COR-L47 (cell line): ENCODE results near the gene TFEC.

Source experiments
- DNase-seq: peaks from one replicate; lab custom pipeline; 2025; lab: John Stamatoyannopoulos, UW

TFEC gene

GRCh38 chr7:115920367-115920766 lies 110.2 kb downstream of the TFEC start:
- no peak for DNase-seq

- no peak for DNase-seq
Observed at GRCh38 chr7:115914951-115915350, 115.6 kb downstream of the TFEC start.

GRCh38 chr7:115911465-115911864 lies 119.1 kb downstream of the TFEC start:
- DNase-seq: no peak

GRCh38 chr7:115910541-115911164 lies 119.9 kb downstream of the TFEC start:
- DNase-seq: peak; percentile 24

- no peak for DNase-seq
Observed at GRCh38 chr7:115906731-115907130, 123.8 kb downstream of the TFEC start.

GRCh38 chr7:115889669-115889984 lies 140.9 kb downstream of the TFEC start:
- DNase-seq: no peak

GRCh38 chr7:115888981-115889668 lies 141.4 kb downstream of the TFEC start:
- DNase-seq: no peak

GRCh38 chr7:115885550-115885949 lies 145.0 kb downstream of the TFEC start:
- DNase-seq: no peak
